Activated B cell treated with CpG ODN at 0.5 μM for 24 hours (primary cell): Measurements from ENCODE around the gene MSMO1. TPM values are rescaled to one million over a fixed set of nuclear protein-coding genes. Genes with fewer than 3 reads are reported as not detected.
"Not testable (repeated sequence)": the region's sequence is repeated elsewhere in the genome, so short reads cannot be mapped to it uniquely, and the experiment has no call there.

Source experiments
- ATAC-seq: fragments of 200-7000 bp; cut with Tn5 transposase; one replicate; pipeline ENCODE4 v1.10.0; 2021; ENCODE audit warnings: low read depth, mild to moderate bottlenecking, moderate library complexity
- CTCF ChIA-PET: fragments of 350-600 bp; sonication (Branson Sonifier 250); formaldehyde crosslinking; loops from one replicate; lab custom pipeline; 2021; ENCODE audit warnings: antibody characterized with exemption; lab: Charles Lee
- POLR2A ChIA-PET: fragments of 350-600 bp; sonication (Branson Sonifier 250); formaldehyde crosslinking; loops from one replicate; lab custom pipeline; 2021; ENCODE audit warnings: antibody characterized with exemption; lab: Charles Lee
- DNase-seq: peaks from one replicate; pipeline ENCODE4 v3.0.0; 2022
- H3K27ac Mint-ChIP-seq: one replicate; pipeline ENCODE4 v1.8.0; 2020; ENCODE audit warnings: mixed read lengths
- H3K27me3 Mint-ChIP-seq: one replicate; pipeline ENCODE4 v1.8.0; 2021; ENCODE audit warnings: mixed read lengths
- H3K36me3 Mint-ChIP-seq: one replicate; pipeline ENCODE4 v1.8.0; 2021; ENCODE audit warnings: low read depth, mixed read lengths
- H3K4me1 Mint-ChIP-seq: one replicate; pipeline ENCODE4 v1.8.0; 2021; ENCODE audit warnings: mixed read lengths
- H3K4me3 Mint-ChIP-seq: one replicate; pipeline ENCODE4 v1.8.0; 2020; ENCODE audit warnings: mild to moderate bottlenecking, mixed read lengths
- H3K9me3 Mint-ChIP-seq: one replicate; pipeline ENCODE4 v1.8.0; 2020; ENCODE audit warnings: mixed read lengths
- CTCF ChIP-seq: fragments of 200-600 bp; IDR thresholded peaks from one replicate; pipeline ENCODE4 v1.8.0; 2022; ENCODE audit warnings: antibody characterized with exemption, mild to moderate bottlenecking
- intact Hi-C: fragments of 100-400 bp; cut with micrococcal nuclease; formaldehyde crosslinking; loops from one replicate; pipeline ENCODE4 v1.15.1; 2024
- total RNA-seq: library from RNA; stranded (reverse); gene quantifications from 2 replicates; pipeline ENCODE4 v1.2.3, GENCODE V29; 2022

The MSMO1 gene
- 74.6 and 87.9 TPM in 2 replicates for total RNA-seq

GRCh38 chr4:165327211-165328100, at the start of gene MSMO1:
Gene MSMO1, plus strand, starts transcription at chr4:165327669. Its CDS starts 5,702 bp downstream, at chr4:165333371.
- Mint-ChIP-seq H3K4me1 (peaks cover 40% of the 10 kb centered on the region), H3K27me3 (no peaks in the 10 kb centered on the region), H3K4me3 (no peak within 1 kb of the TSS), H3K27ac (no peak within 1 kb of the TSS), H3K36me3 (peaks cover 25% of the 10 kb centered on the region), H3K9me3 (no peaks in the 10 kb centered on the region)
- ATAC-seq (peak; percentile 96), DNase-seq (peak; percentile 92)
- TF ChIP-seq CTCF = no peak
- ChIA-PET POLR2A (interaction anchor here (0.5 to 2.4 kb wide), 10 partner anchors 15 to 1833 kb away, joined by 3 to 16 read pairs (median 6); partner anchors contain the start of genes TMA16 and TMEM192), CTCF (interaction anchor here (1.0 to 1.5 kb wide), 2 partner anchors 196 to 214 kb away, joined by 7 to 10 read pairs; partner anchors contain the start of gene TMEM192)
- intact Hi-C loops = loop anchor here (1.0 to 2.0 kb wide), 7 partner anchors 14 to 1662 kb away; partner anchors contain the start of genes KLHL2 and TMEM192

- DNase-seq, intact Hi-C loops, H3K4me3 Mint-ChIP-seq, H3K27me3 Mint-ChIP-seq, POLR2A ChIA-PET, H3K9me3 Mint-ChIP-seq, ATAC-seq, CTCF ChIA-PET, H3K4me1 Mint-ChIP-seq, H3K27ac Mint-ChIP-seq: not testable (repeated sequence)
- H3K36me3 Mint-ChIP-seq = peaks cover 42% of the 10 kb centered on the region
Observed at GRCh38 chr4:165279531-165279930, 47.9 kb upstream of the MSMO1 start.

GRCh38 chr4:165284697-165285096, 42.8 kb upstream of the MSMO1 start:
- POLR2A ChIA-PET, DNase-seq, H3K27ac Mint-ChIP-seq, ATAC-seq, CTCF ChIA-PET, intact Hi-C loops, H3K4me3 Mint-ChIP-seq, H3K9me3 Mint-ChIP-seq, H3K27me3 Mint-ChIP-seq: not testable (repeated sequence)
- Mint-ChIP-seq H3K36me3 (peaks cover 33% of the 10 kb centered on the region), H3K4me1 (peaks cover 37% of the 10 kb centered on the region)

- Mint-ChIP-seq H3K4me3 (peak overlapping the region; percentile 52), H3K36me3 (peaks cover 31% of the 10 kb centered on the region), H3K4me1 (peaks cover 45% of the 10 kb centered on the region), H3K27ac (peak overlapping the region; percentile 71)
- intact Hi-C loops, POLR2A ChIA-PET, DNase-seq, H3K9me3 Mint-ChIP-seq, H3K27me3 Mint-ChIP-seq, CTCF ChIA-PET: not testable (repeated sequence)
- peak; percentile 54 for ATAC-seq
Observed at GRCh38 chr4:165286619-165287340, 40.7 kb upstream of the MSMO1 start.

GRCh38 chr4:165288226-165288625, 39.2 kb upstream of the MSMO1 start:
- POLR2A ChIA-PET = no interaction called here
- DNase-seq (no peak), ATAC-seq (no peak)
- CTCF ChIA-PET = no interaction called here
- TF ChIP-seq CTCF = no peak
- H3K36me3 Mint-ChIP-seq = peaks cover 18% of the 10 kb centered on the region
- H3K9me3 Mint-ChIP-seq = no peaks in the 10 kb centered on the region
- H3K27me3 Mint-ChIP-seq = no peaks in the 10 kb centered on the region
- intact Hi-C loops = no loop called here
- peaks cover 45% of the 10 kb centered on the region for H3K4me1 Mint-ChIP-seq
- peak overlapping the region; percentile 19 for H3K27ac Mint-ChIP-seq
- no peak overlapping the region for H3K4me3 Mint-ChIP-seq

GRCh38 chr4:165288639-165289422, 38.6 kb upstream of the MSMO1 start:
- peak overlapping the region; percentile 19 for H3K27ac Mint-ChIP-seq
- POLR2A ChIA-PET = no interaction called here
- CTCF ChIA-PET = no interaction called here
- TF ChIP-seq CTCF = no peak
- no peaks in the 10 kb centered on the region for H3K27me3 Mint-ChIP-seq
- H3K4me1 Mint-ChIP-seq = peaks cover 45% of the 10 kb centered on the region
- no peaks in the 10 kb centered on the region for H3K9me3 Mint-ChIP-seq
- H3K4me3 Mint-ChIP-seq = no peak overlapping the region
- DNase-seq (no peak), ATAC-seq (no peak)
- H3K36me3 Mint-ChIP-seq = peaks cover 18% of the 10 kb centered on the region
- intact Hi-C loops = no loop called here
